ENCODE results near the gene CEBPE.

DNA sequence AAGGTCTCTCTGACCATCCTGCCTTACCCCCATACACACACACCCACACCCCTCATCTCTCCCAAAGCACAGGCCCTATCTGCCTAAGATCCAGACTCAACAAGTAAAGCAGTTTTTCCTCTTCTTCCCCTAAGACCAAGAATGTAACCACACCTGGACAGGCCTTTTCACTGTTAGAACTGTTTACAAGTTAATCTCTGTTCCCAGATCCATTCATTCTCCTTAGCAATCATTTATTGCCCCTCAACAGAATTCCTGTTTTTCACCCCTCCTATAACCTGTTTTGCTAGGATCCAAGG, 12.4 kb downstream of the CEBPE start:
- TF ChIP-seq, protein P1, sequence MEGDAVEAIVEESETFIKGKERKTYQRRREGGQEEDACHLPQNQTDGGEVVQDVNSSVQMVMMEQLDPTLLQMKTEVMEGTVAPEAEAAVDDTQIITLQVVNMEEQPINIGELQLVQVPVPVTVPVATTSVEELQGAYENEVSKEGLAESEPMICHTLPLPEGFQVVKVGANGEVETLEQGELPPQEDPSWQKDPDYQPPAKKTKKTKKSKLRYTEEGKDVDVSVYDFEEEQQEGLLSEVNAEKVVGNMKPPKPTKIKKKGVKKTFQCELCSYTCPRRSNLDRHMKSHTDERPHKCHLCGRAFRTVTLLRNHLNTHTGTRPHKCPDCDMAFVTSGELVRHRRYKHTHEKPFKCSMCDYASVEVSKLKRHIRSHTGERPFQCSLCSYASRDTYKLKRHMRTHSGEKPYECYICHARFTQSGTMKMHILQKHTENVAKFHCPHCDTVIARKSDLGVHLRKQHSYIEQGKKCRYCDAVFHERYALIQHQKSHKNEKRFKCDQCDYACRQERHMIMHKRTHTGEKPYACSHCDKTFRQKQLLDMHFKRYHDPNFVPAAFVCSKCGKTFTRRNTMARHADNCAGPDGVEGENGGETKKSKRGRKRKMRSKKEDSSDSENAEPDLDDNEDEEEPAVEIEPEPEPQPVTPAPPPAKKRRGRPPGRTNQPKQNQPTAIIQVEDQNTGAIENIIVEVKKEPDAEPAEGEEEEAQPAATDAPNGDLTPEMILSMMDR (IDR thresholded peaks at IDR 0.05; ENCODE audit: poor library complexity, severe bottlenecking) = no peak
- TF ChIP-seq MXI1 (conservative IDR thresholded peaks at IDR 0.05; ENCODE audit: poor library complexity, severe bottlenecking) (no peak), POLR2AphosphoS5 (IDR thresholded peaks at IDR 0.05) (no peak), RAD21 (conservative IDR thresholded peaks at IDR 0.05) (no peak), SMC3 (conservative IDR thresholded peaks at IDR 0.05; ENCODE audit: poor library complexity) (no peak), TAF1 (IDR thresholded peaks at IDR 0.05; ENCODE audit: low read depth) (no peak), EP300 (conservative IDR thresholded peaks at IDR 0.05; ENCODE audit: poor library complexity, severe bottlenecking) (no peak)
- TF ChIP-seq, protein P2, sequence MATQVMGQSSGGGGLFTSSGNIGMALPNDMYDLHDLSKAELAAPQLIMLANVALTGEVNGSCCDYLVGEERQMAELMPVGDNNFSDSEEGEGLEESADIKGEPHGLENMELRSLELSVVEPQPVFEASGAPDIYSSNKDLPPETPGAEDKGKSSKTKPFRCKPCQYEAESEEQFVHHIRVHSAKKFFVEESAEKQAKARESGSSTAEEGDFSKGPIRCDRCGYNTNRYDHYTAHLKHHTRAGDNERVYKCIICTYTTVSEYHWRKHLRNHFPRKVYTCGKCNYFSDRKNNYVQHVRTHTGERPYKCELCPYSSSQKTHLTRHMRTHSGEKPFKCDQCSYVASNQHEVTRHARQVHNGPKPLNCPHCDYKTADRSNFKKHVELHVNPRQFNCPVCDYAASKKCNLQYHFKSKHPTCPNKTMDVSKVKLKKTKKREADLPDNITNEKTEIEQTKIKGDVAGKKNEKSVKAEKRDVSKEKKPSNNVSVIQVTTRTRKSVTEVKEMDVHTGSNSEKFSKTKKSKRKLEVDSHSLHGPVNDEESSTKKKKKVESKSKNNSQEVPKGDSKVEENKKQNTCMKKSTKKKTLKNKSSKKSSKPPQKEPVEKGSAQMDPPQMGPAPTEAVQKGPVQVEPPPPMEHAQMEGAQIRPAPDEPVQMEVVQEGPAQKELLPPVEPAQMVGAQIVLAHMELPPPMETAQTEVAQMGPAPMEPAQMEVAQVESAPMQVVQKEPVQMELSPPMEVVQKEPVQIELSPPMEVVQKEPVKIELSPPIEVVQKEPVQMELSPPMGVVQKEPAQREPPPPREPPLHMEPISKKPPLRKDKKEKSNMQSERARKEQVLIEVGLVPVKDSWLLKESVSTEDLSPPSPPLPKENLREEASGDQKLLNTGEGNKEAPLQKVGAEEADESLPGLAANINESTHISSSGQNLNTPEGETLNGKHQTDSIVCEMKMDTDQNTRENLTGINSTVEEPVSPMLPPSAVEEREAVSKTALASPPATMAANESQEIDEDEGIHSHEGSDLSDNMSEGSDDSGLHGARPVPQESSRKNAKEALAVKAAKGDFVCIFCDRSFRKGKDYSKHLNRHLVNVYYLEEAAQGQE (IDR thresholded peaks at IDR 0.05; ENCODE audit: borderline replicate concordance) = no peak
